HG02870 (cell line): ENCODE measurements around the gene VSTM4.

Experiments
- ATAC-seq: cut with Tn5 transposase; IDR thresholded peaks from one replicate; pipeline ENCODE4 v1.9.1; 2021; ENCODE audit warnings: mild to moderate bottlenecking, moderate library complexity; ENCODE audit not compliant: unreplicated experiment

Gene VSTM4

GRCh38 chr10:49072166-49072885 lies 43.0 kb downstream of the VSTM4 start:
- ATAC-seq = no peak

DNA sequence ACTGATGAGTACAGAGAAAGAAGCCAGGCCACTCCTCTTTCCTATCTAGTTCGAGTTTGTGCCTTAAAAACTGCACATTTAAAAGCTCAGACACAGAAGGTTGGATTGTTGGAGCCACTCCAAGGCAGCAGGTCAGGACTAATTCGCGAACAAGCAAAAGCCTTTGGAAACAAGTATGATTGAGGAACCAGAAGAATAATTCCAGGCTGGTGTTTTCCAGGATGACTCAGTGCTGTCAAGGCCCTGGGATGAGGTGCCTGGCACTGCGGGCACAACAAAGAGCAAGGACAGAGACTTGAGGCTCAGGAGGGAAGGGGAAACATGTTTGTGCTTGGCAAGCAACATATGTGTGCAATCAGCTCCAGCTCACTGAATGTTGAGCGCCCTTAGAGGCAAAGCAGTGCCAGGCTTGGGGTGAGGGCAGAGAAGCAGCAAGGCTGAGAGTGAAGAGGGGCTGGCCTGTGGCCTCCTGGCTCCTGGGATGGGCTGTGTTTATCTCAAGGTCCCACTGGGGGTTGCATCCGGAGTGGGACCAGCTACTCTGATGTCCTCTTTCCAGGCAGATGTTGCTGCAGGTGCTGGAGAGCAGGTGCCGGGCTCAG lies 44.1 kb downstream of the VSTM4 start:
- ATAC-seq = no peak

DNA sequence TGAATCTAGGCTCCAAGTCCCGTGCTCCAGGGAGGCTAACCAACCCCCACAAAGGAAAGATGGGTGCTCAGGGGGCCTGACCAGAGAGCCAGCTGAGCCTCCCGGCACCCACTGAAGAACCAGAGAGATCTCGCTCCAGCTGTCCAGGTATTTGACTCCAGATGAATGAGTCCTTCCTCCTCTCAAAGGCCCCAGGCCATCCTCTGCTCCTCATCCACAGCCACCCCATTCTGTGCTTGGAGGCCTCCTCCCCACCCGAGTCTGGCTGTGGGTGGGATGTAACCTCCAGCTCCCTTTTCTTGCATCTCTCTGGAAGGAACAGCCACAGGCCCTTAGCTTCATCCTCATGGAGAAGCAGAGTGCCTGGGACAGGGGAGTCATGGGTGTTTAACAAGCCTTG lies 44.6 kb downstream of the VSTM4 start:
- ATAC-seq = no peak

GRCh38 chr10:49068672-49069217 lies 46.6 kb downstream of the VSTM4 start:
- ATAC-seq = no peak

GRCh38 chr10:49068209-49068608 lies 47.1 kb downstream of the VSTM4 start:
- no peak for ATAC-seq

DNA sequence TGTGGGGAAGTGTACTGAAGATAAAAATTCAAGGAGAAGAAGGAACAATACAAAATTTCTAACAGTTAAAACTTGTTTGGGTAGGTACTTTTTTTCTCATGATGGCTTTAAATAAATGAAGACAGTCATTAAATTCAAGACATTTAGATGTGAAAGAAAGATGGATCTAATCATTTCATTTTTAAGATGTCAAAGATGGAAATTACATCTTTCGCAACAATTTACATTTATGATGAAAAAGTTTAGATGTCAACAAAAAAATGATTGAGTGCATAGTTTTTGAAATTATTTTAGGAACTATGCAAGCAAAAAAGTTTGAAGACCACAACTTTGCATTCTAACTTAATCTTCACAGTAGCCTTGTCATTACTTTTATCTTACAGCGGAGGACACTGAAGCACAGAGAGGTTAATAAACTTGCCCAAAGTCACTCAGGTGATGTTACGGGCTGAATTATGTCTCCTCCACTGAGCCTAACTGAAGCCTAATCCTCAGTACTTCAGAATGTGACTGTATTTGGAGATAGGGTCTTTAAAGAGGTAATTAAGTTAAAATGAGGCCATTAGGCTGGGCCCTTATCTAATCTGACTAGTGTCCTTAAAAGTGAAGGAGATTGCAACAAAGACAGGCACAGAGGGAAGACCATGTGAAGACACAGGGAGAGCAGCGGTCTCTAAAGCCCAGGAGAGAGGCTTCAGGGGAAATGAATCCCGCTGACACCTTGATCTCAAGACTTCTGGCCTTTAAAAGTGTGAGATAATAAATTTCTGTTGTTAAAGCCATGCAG lies 48.2 kb downstream of the VSTM4 start:
- no peak for ATAC-seq

GRCh38 chr10:49062229-49062628 lies 53.1 kb downstream of the VSTM4 start:
- no peak for ATAC-seq

DNA sequence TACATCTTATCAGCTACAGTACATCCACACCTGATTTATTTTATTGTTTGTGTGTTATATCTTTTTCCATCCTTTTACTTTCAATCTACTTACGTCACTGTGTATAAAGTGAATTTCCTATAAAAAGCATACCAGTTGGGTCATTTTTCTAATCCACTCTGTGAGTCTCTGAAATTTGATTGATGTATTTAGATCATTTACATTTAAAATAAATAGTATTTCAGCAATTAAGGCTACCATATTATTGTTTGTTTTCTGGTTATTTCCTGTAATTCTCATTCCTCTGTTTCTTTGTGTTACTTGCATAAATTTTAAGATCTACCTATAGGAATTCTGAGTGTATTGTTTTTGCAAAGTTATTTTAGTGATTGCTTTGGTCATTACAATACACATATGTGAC lies 53.7 kb downstream of the VSTM4 start:
- ATAC-seq = no peak

DNA sequence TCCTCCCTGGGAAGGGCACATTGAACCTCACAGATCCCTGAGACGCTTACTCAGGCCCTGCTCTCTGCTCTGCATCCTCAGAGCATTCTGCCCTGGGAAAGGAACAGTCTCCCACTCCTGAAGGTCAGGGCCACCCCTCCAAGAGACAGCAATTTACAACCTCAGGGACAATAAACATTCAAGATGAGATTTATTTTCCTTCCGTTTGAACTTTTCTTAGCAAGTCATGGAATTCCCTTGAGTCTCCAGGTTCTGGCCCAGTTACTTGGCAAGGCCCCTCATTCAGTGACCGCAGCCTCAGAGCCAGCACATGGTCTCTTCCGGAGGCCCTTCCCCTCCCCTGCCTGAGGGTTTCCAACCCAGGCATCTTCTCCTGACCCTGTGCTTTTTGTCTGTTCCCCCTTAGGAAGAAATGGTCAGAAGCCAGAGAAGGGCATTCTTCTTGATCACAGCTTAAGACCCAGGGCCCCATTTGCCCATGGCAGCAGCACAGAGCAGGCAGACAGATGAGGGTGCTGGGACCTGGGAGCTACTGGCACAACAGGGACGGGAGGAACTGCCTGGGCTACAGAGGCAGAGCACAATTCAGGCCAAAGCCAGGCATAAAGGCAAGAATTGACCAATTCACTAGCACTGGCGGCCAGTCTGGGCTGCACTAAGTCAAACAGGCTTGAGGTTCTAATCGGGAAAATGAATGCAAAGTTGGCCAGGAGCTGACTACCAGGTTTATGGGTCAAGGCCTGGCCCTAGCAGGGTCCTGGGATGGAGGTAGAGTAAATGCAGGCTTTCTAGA lies 56.7 kb downstream of the VSTM4 start:
- ATAC-seq = no peak

- ATAC-seq = no peak
Measured at GRCh38 chr10:49057231-49057880, 58.0 kb downstream of the VSTM4 start.

DNA sequence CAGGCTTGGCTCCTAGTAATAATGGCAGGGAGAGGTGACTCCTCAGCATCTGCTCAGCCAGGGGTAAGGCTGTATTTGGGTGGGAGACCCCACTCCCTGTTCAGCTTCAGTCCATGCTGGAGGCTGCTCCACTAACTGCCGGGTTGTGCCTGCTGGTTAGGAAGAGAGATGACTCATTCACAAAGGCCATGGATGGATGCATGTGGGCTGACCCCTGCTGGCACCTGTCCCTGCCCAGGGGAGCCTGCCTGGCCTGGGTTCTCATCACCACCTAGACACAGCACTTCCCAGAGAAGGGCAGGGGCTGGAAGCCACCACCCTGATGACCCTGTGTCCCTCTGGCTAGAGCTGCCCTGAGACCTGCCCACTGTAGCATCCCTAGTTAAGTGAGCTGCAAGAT lies 59.0 kb downstream of the VSTM4 start:
- ATAC-seq = no peak

- ATAC-seq = no peak
Measured at GRCh38 chr10:49055221-49055849, 60.0 kb downstream of the VSTM4 start.

DNA sequence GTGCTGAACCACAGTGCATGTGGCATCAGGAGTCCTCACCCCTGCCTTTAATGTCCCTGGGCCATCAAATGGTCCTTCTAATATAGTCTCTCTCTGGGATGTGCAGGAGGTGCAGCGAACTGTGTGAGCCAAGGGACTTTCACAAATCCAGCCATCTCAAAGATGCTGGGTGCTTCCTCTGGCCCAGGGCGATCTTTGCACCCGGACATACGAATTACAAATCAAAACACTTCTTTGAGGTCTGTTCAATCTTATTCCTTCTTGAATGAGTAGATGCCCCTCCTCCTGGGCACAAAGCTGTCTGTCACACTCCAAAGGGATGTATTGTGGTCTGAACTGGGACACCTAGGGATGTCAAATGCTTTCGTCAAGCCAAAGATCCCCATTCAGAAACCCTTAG lies 60.6 kb downstream of the VSTM4 start:
- ATAC-seq = no peak

- no peak for ATAC-seq
Measured at GRCh38 chr10:49053998-49054692, 61.2 kb downstream of the VSTM4 start.

DNA sequence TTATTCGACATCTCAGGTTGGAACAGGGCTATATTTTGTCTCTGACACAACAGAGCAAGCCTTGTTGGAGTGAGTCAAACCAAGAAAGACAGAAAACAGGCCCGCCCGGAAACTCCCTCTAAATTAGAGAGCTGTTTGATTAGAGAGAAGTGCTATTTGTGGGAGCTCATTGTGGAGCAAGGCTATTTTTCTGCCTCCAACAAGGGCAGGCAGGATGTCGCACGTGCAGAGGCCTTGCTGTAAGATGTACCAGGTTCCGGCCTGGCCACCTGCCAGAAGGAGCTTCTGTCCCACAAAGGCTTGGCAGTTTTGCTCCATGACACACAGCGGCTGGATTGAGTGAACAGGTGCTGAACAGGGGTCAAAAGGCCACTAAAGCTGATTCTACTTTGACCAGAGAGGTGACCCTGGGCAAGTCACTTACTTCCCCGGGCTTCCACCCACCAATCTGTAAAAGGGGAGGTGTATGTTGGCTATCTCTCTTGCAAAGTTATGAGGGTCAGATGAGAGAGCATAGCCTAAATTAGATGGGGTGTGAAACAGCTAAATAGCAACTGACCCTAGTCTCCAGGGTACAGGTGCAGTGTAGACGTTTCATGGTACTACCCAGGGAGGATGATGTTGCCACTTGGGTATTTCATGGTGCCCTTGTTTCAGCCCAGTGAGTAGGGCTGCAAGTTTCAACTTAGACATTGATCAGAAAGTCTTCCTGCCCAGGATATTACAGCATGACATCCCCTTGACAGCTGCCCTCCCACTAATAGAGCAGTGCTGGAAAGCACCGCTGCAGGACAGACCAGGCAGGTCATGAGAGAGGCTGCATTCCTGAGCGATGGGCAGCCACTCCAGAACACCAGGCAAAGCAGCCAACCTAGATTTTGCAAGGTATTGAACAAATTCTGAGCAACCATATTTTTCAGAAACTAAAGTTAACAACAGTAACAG lies 62.0 kb downstream of the VSTM4 start:
- peak; percentile 95 for ATAC-seq

DNA sequence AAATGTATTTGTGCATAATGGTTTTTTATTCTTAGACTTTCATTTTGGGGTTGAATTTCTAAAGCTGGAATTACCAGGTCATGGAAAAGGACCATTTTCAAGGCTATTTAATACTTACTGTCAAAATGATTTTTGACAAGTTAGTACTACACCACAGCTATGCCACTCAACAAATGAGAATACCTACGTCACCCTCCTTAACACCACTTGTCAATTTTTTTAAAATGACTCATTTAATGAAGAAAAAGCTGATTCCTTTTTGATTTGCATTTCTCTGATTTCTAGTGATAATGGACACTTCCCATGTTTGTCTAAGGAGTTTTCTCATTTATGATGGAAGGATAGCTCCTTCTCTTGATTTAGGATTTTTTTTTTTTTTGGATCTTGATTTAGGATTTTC lies 63.3 kb downstream of the VSTM4 start:
- ATAC-seq = no peak

DNA sequence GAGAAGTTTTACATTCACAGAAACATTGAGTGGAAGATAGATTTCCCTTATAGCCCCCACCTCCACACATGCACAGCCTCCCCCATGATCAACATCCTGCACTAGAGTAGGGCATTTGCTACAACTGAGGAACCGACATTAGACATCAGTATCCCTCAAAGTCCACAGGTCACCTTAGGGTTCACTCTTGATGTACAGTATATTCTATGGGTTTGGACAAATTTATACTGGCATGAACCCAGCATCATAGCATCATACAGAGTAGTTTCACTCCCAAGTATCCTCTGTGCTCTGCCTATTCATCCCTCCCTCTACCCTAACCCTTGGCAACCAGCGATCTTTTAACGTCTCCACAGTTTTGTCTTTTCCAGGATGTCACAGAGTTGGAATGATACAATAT lies 64.4 kb downstream of the VSTM4 start:
- ATAC-seq = no peak

DNA sequence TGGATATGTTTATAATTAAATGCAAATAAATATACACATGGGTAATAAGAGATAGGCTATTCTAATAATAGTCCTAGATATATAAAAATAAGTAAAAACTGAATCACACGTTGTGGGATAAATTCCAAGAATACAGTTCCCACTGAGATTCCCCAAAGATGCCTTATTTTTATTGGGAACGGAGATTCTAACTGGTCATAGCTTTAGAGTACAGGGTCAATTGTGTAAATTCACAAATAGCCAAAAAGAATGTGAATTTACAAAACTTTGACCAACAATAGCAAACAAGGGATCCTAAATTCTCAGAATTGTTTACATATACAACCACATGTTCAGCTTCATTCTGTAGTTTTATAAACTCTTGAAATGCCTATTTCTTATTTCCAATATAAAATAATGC lies 65.0 kb downstream of the VSTM4 start:
- ATAC-seq = no peak
